ENCODE data around the gene WDSUB1. TPM values are rescaled to one million over a fixed set of nuclear protein-coding genes. Genes with fewer than 3 reads are reported as not detected.

Gene WDSUB1
- total RNA-seq, 3 donors from 2014 or later (not counting 1 experiment from before 2014, with no cell fraction given): 13.7 to 21.2 (median 14.9) TPM

DNA sequence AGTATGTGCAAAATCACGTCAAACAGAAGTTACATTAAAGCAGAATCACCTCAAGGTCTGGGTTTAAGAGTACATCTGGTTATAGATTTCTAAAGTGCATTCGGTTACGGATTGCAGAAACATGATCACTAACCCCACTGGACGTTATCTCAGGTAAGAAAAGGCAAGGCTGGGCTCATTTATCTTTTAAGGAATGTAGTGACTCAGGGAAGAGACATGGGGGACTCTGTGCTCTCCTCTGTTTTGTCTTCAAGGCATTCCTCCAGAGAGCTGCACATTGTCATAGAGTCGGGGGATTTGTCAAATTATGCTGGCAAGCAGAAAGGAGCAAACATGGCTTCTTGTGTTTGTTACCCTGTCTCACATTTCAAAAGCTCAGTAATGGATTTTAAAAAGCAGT, 14.3 kb downstream of the WDSUB1 start:
- WGBS (ENCODE audit: insufficient coverage): over 99% methylated on average over 5 of the region's 5 CpGs
- H3K27me3 Mint-ChIP-seq (ENCODE audit: low read depth in 2 of 2): no peaks in the 10 kb centered on the region

DNA sequence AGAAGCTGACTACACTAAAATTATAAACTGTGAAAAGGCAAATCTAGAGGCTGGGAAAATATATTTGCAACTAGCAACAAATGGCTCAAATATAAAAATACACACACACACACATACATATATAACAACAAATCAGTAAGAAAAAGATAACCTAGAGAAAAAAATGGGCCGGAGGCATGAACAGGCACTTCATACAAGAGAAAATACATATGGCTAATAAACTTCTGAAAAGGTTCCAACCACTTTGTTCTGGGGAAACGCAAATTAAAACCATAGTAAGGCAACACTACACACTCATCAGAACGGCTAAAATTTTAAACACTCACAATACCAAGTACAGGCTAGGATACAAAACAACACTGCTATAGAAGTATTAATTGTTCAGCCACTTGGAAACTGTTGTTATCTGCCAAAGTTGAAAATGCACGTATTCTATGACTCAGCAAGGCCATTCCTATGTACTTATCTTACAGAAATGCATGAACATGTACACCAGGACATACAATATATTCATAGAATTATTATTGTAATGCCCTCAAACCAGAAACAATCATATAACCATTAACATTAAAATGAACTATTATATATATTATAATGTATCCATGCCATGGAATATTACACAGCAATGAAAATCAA, 15.6 kb downstream of the WDSUB1 start:
- H3K4me3 Mint-ChIP-seq: no peak overlapping the region
- ATAC-seq (no peak), DNase-seq (no peak)
- no peaks in the 10 kb centered on the region for H3K9me3 ChIP-seq (ENCODE audit: control insufficient read depth, insufficient read depth, low read length)
- intact Hi-C loops (cut with micrococcal nuclease): no loop called here
- H3K27ac Mint-ChIP-seq: no peak overlapping the region
- no peaks in the 10 kb centered on the region for H3K9me3 Mint-ChIP-seq
- H3K27me3 ChIP-seq (ENCODE audit: control insufficient read depth, insufficient read depth, low read length): no peaks in the 10 kb centered on the region
- WGBS (ENCODE audit: insufficient coverage): 95% methylated on average over 4 of the region's 4 CpGs
- peaks cover 16% of the 10 kb centered on the region for H3K36me3 Mint-ChIP-seq
- no peak overlapping the region for H3K4me3 ChIP-seq (ENCODE audit: low read length)
- H3K27ac ChIP-seq (ENCODE audit: low read length): no peak overlapping the region
- H3K4me1 ChIP-seq (ENCODE audit: control insufficient read depth, insufficient read depth, low read length): peaks cover 3% of the 10 kb centered on the region
- TF ChIP-seq, protein P1, sequence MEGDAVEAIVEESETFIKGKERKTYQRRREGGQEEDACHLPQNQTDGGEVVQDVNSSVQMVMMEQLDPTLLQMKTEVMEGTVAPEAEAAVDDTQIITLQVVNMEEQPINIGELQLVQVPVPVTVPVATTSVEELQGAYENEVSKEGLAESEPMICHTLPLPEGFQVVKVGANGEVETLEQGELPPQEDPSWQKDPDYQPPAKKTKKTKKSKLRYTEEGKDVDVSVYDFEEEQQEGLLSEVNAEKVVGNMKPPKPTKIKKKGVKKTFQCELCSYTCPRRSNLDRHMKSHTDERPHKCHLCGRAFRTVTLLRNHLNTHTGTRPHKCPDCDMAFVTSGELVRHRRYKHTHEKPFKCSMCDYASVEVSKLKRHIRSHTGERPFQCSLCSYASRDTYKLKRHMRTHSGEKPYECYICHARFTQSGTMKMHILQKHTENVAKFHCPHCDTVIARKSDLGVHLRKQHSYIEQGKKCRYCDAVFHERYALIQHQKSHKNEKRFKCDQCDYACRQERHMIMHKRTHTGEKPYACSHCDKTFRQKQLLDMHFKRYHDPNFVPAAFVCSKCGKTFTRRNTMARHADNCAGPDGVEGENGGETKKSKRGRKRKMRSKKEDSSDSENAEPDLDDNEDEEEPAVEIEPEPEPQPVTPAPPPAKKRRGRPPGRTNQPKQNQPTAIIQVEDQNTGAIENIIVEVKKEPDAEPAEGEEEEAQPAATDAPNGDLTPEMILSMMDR (IDR thresholded peaks at IDR 0.05): no peak
- H3K36me3 ChIP-seq (ENCODE audit: control insufficient read depth, insufficient read depth, low read length): peaks cover 17% of the 10 kb centered on the region
- peaks cover 27 to 41% of the 10 kb centered on the region in 2 donors for H3K4me1 Mint-ChIP-seq
- no peaks in the 10 kb centered on the region for H3K27me3 Mint-ChIP-seq (ENCODE audit: low read depth in 2 of 2)

More for the DNA sequence above, 14.3 kb downstream of the WDSUB1 start:
- Mint-ChIP-seq H3K4me1 (peaks cover 27 to 40% of the 10 kb centered on the region in 2 donors), H3K9me3 (no peaks in the 10 kb centered on the region), H3K4me3 (no peak overlapping the region), H3K36me3 (peaks cover 16% of the 10 kb centered on the region), H3K27ac (no peak overlapping the region)
- DNase-seq (no peak), ATAC-seq (no peak)
- Histone ChIP-seq H3K4me1 (ENCODE audit: control insufficient read depth, insufficient read depth, low read length) (peaks cover 3% of the 10 kb centered on the region), H3K27ac (ENCODE audit: low read length) (no peak overlapping the region), H3K9me3 (ENCODE audit: control insufficient read depth, insufficient read depth, low read length) (no peaks in the 10 kb centered on the region), H3K27me3 (ENCODE audit: control insufficient read depth, insufficient read depth, low read length) (no peaks in the 10 kb centered on the region), H3K36me3 (ENCODE audit: control insufficient read depth, insufficient read depth, low read length) (peaks cover 17% of the 10 kb centered on the region), H3K4me3 (ENCODE audit: low read length) (no peak overlapping the region)
- TF ChIP-seq, protein P1 (IDR thresholded peaks at IDR 0.05): no peak
- intact Hi-C loops (cut with micrococcal nuclease): no loop called here

DNA sequence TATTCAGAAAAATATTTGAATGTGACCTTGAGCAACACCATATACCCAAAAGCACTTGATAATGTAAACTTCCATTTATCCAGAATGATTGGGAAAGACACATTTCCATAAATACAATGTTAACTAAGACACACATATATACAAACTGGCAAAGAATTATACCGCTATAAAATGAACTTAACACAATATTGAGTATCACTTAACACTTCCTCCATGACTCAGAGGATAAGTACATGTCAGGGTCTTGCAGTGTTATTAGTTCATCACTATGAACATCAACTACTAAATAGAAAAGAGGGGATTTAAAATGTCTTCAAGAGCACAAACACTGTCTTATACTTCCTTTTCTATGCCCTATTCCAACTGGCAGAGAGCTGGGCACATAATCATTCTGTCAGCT, 18.6 kb downstream of the WDSUB1 start:
- H3K9me3 ChIP-seq (ENCODE audit: control insufficient read depth, insufficient read depth, low read length): no peaks in the 10 kb centered on the region
- TF ChIP-seq, protein P1 (IDR thresholded peaks at IDR 0.05): no peak
- Mint-ChIP-seq H3K27me3 (ENCODE audit: low read depth in 2 of 2) (no peaks in the 10 kb centered on the region), H3K27ac (no peak overlapping the region), H3K4me1 (peaks cover 9 to 28% of the 10 kb centered on the region in 2 donors), H3K9me3 (no peaks in the 10 kb centered on the region), H3K36me3 (peaks cover 16% of the 10 kb centered on the region), H3K4me3 (no peak overlapping the region)
- peak in 1 of 3 donors; percentile 49 for ATAC-seq
- intact Hi-C loops (cut with micrococcal nuclease): no loop called here
- no peak for DNase-seq
- no peaks in the 10 kb centered on the region for H3K4me1 ChIP-seq (ENCODE audit: control insufficient read depth, insufficient read depth, low read length)
- H3K36me3 ChIP-seq (ENCODE audit: control insufficient read depth, insufficient read depth, low read length): peaks cover 14% of the 10 kb centered on the region
- H3K27me3 ChIP-seq (ENCODE audit: control insufficient read depth, insufficient read depth, low read length): no peaks in the 10 kb centered on the region
- no peak overlapping the region for H3K27ac ChIP-seq (ENCODE audit: low read length)
- 100% methylated on average over 1 of the region's 1 CpG for whole genome bisulfite sequencing (ENCODE audit: insufficient coverage)
- no peak overlapping the region for H3K4me3 ChIP-seq (ENCODE audit: low read length)

DNA sequence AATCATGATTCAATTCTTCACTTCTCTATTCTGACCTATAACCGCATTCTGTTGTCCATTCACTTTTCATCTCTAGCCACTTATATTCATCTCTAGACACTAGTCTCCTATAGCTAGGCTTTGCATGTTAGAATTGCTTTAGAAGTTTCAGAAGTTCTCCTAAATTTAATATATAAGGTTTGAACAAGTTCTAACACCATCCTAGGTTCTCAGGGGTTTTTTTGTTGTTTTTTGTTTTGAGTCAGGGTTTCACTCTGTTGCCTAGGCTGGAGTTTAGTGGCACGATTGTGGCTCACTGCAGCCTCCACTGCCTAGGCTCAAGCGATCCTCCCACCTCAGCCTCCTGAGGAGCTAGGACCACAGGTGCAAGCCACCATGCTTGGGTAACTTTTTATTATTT, 19.9 kb downstream of the WDSUB1 start:
- peaks cover 13% of the 10 kb centered on the region for H3K36me3 ChIP-seq (ENCODE audit: control insufficient read depth, insufficient read depth, low read length)
- intact Hi-C loops (cut with micrococcal nuclease): no loop called here
- ATAC-seq (no peak), DNase-seq (no peak)
- no peak overlapping the region for H3K27ac Mint-ChIP-seq
- peaks cover 16% of the 10 kb centered on the region for H3K36me3 Mint-ChIP-seq
- no peaks in the 10 kb centered on the region for H3K9me3 ChIP-seq (ENCODE audit: control insufficient read depth, insufficient read depth, low read length)
- no peaks in the 10 kb centered on the region for H3K4me1 ChIP-seq (ENCODE audit: control insufficient read depth, insufficient read depth, low read length)
- H3K27me3 ChIP-seq (ENCODE audit: control insufficient read depth, insufficient read depth, low read length): no peaks in the 10 kb centered on the region
- H3K4me3 ChIP-seq (ENCODE audit: low read length): no peak overlapping the region
- H3K4me1 Mint-ChIP-seq: peaks cover 9 to 37% of the 10 kb centered on the region in 2 donors
- WGBS (ENCODE audit: insufficient coverage): 93% methylated on average over 2 of the region's 3 CpGs
- TF ChIP-seq, protein P1 (IDR thresholded peaks at IDR 0.05): no peak
- no peak overlapping the region for H3K27ac ChIP-seq (ENCODE audit: low read length)
- no peaks in the 10 kb centered on the region for H3K9me3 Mint-ChIP-seq
- H3K27me3 Mint-ChIP-seq (ENCODE audit: low read depth in 2 of 2): no peaks in the 10 kb centered on the region
- H3K4me3 Mint-ChIP-seq: no peak overlapping the region

Data from natural killer cell (primary cell).